ENCODE measurements around the gene TARS3.

DNA sequence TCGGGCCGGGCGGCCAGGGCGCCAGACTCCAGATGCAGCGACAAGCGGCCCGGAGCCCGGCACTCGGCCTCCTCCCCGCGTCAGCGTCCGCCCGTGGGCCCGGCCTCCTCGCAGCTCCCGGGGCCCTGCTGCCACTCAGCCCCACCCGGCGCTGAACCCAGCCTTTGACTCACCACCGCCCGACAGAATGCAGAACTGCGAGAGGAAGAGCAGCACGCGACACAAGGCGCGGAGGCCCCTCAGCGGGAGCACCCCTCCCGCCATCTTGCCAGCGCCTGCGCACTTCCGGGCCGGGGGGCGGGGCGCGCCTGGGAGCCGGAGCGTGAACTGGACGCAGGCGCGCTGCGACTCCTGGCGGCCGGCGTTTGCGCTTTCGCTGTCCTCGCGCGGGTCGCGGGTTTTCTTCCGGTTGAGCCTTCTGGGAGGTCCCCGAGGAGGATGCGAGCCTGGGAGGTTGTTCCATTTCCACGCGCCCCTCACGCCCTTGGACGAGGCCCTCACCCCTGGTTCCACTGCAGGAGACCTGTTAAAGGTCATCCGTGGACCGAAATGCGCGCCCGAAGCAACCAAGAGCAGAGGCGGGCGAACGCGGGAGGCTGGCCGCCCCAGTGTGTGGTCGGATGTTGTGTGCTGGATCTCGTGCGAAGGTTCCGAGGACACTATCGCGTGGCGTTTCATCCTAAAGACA is 72.0 kb downstream of the TARS3 start, which contains the start of gene TM2D3:
- TF ChIP-seq, protein P1, sequence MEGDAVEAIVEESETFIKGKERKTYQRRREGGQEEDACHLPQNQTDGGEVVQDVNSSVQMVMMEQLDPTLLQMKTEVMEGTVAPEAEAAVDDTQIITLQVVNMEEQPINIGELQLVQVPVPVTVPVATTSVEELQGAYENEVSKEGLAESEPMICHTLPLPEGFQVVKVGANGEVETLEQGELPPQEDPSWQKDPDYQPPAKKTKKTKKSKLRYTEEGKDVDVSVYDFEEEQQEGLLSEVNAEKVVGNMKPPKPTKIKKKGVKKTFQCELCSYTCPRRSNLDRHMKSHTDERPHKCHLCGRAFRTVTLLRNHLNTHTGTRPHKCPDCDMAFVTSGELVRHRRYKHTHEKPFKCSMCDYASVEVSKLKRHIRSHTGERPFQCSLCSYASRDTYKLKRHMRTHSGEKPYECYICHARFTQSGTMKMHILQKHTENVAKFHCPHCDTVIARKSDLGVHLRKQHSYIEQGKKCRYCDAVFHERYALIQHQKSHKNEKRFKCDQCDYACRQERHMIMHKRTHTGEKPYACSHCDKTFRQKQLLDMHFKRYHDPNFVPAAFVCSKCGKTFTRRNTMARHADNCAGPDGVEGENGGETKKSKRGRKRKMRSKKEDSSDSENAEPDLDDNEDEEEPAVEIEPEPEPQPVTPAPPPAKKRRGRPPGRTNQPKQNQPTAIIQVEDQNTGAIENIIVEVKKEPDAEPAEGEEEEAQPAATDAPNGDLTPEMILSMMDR (IDR thresholded peaks at IDR 0.05) = peak; percentile 77 to 94 (median 81)
- peak; percentile 95 for TF ChIP-seq POLR2A (IDR thresholded peaks at IDR 0.05)

Measured in right lobe of liver (tissue), 4 donors.